IMR-90 (cell line): ENCODE data around the gene TMED3. TPM values are rescaled to one million over a fixed set of nuclear protein-coding genes. Genes with fewer than 3 reads are reported as not detected.

Source experiments
- ATAC-seq: fragments of 200-7000 bp; cut with Tn5 transposase; 2 replicates; pipeline ENCODE4 v1.9.1; 2020; ENCODE audit warnings: low read depth, mild to moderate bottlenecking, moderate library complexity
- BruUV-seq: library from RNA; stranded (reverse); fragments of 400-500 nt; replicated peaks from 2 replicates; lab custom pipeline; 2021; lab: Mats Ljungman, UMichigan
- CTCF ChIA-PET: fragments of 300-600 bp; formaldehyde crosslinking; extraction: SDS; loops from one replicate; lab custom pipeline; 2021; ENCODE audit warnings: antibody characterized with exemption; lab: Yijun Ruan, JAX
- POLR2A ChIA-PET: fragments of 300-600 bp; sonication (Branson Sonifier 250); formaldehyde crosslinking; loops from one replicate; lab custom pipeline; 2022; ENCODE audit warnings: antibody characterized with exemption; ENCODE audit not compliant: unreplicated experiment; lab: Charles Lee
- DNase-seq: peaks from one replicate; pipeline ENCODE4 v3.0.0; 2013
- H2AFZ ChIP-seq: replicated peaks from 2 replicates; pipeline ENCODE3; 2013; ENCODE audit warnings: low read length, mild to moderate bottlenecking; ENCODE audit not compliant: poor library complexity
- H2AK5ac ChIP-seq: 2 replicates; pipeline ENCODE4 v1.6.1; 2013; ENCODE audit warnings: low read depth, low read length, inconsistent platforms
- H2AK9ac ChIP-seq: replicated peaks from 2 replicates; pipeline ENCODE3; 2013; ENCODE audit warnings: mild to moderate bottlenecking, low read depth, low read length, moderate library complexity; ENCODE audit not compliant: poor library complexity
- H2BK120ac ChIP-seq: 2 replicates; pipeline ENCODE4 v1.6.1; 2013; ENCODE audit warnings: low read depth, low read length, inconsistent platforms
- H2BK15ac ChIP-seq: 3 replicates; pipeline ENCODE4 v1.6.1; 2013; ENCODE audit warnings: low read depth, low read length, inconsistent platforms
- H2BK20ac ChIP-seq: 2 replicates; pipeline ENCODE4 v1.6.1; 2013; ENCODE audit warnings: low read depth, mild to moderate bottlenecking, inconsistent platforms, low read length, moderate library complexity
- H2BK5ac ChIP-seq: 2 replicates; pipeline ENCODE4 v1.6.1; 2013; ENCODE audit warnings: mild to moderate bottlenecking, low read depth, low read length, inconsistent platforms; ENCODE audit not compliant: poor library complexity, severe bottlenecking
- H3K14ac ChIP-seq: replicated peaks from 2 replicates; pipeline ENCODE4 v1.6.1; 2013; ENCODE audit warnings: low read depth, low read length, inconsistent platforms
- H3K18ac ChIP-seq: 2 replicates; pipeline ENCODE4 v1.6.1; 2013; ENCODE audit warnings: low read depth, low read length, control low read depth
- H3K23ac ChIP-seq: 2 replicates; pipeline ENCODE4 v1.6.1; 2013; ENCODE audit warnings: low read depth, low read length, inconsistent platforms
- H3K27ac ChIP-seq: 2 replicates; pipeline ENCODE4 v1.5.1; 2013; ENCODE audit warnings: mild to moderate bottlenecking, control low read depth, low read length; ENCODE audit not compliant: insufficient read depth
- H3K27me3 ChIP-seq: 2 replicates; pipeline ENCODE4 v1.6.1; 2013; ENCODE audit warnings: low read length; ENCODE audit not compliant: control insufficient read depth, insufficient read depth
- H3K36me3 ChIP-seq: 2 replicates; pipeline ENCODE4 v1.6.1; 2013; ENCODE audit warnings: low read length, mixed read lengths; ENCODE audit not compliant: control insufficient read depth, insufficient read depth
- H3K4ac ChIP-seq: 2 replicates; pipeline ENCODE4 v1.6.1; 2013; ENCODE audit warnings: low read depth, low read length, inconsistent platforms
- H3K4me1 ChIP-seq: 2 replicates; pipeline ENCODE4 v1.6.1; 2013; ENCODE audit warnings: low read length, mixed read lengths; ENCODE audit not compliant: control insufficient read depth, insufficient read depth
- H3K4me2 ChIP-seq: 2 replicates; pipeline ENCODE4 v1.6.1; 2013; ENCODE audit warnings: low read depth, mild to moderate bottlenecking, control low read depth, low read length, moderate library complexity
- H3K4me3 ChIP-seq: 2 replicates; pipeline ENCODE4 v1.5.1; 2013; ENCODE audit warnings: low read depth, mild to moderate bottlenecking, control low read depth, low read length, moderate library complexity; ENCODE audit not compliant: insufficient read depth
- H3K56ac ChIP-seq: 2 replicates; pipeline ENCODE4 v1.6.1; 2013; ENCODE audit warnings: low read length, inconsistent platforms; ENCODE audit not compliant: insufficient read depth; ENCODE audit errors: extremely low read depth
- H3K79me1 ChIP-seq, 2 experiments: 2 replicates each; pipeline ENCODE4 v1.6.1; 2013; ENCODE audit warnings: low read length in 2 of 2, inconsistent platforms in 1 of 2, low read depth in 1 of 2
- H3K9ac ChIP-seq: 2 replicates; pipeline ENCODE4 v1.6.1; 2013; ENCODE audit warnings: low read depth, low read length, control low read depth
- H3K9me1 ChIP-seq: 2 replicates; pipeline ENCODE4 v1.6.1; 2013; ENCODE audit warnings: low read length, inconsistent platforms; ENCODE audit not compliant: insufficient read depth
- H3K9me3 ChIP-seq: 2 replicates; pipeline ENCODE4 v1.6.1; 2013; ENCODE audit warnings: low read length; ENCODE audit not compliant: control insufficient read depth, insufficient read depth
- H4K20me1 ChIP-seq: 2 replicates; pipeline ENCODE4 v1.6.1; 2013; ENCODE audit warnings: low read length, inconsistent platforms; ENCODE audit not compliant: insufficient read depth
- H4K5ac ChIP-seq: 2 replicates; pipeline ENCODE4 v1.6.1; 2013; ENCODE audit warnings: mild to moderate bottlenecking, low read depth, low read length, control low read depth
- H4K8ac ChIP-seq, 2 experiments: 2 replicates each; pipeline ENCODE4 v1.6.1; 2013; ENCODE audit warnings: low read depth in 2 of 2, low read length in 2 of 2, control low read depth in 1 of 2, inconsistent platforms in 1 of 2
- H4K91ac ChIP-seq: 2 replicates; pipeline ENCODE4 v1.6.1; 2013; ENCODE audit warnings: low read depth, low read length, inconsistent platforms; ENCODE audit not compliant: insufficient read depth
- BHLHE40 ChIP-seq: fragments of 150-350 bp; IDR thresholded peaks from 2 replicates; pipeline ENCODE4 v1.6.1; 2016; ENCODE audit warnings: mild to moderate bottlenecking, low read depth, low read length
- CEBPB ChIP-seq: IDR thresholded peaks from 2 replicates; pipeline ENCODE4 v1.6.1; 2012; ENCODE audit warnings: low read depth, low read length, improper control_type of control experiment
- CTCF ChIP-seq: conservative IDR thresholded peaks from 2 replicates; pipeline ENCODE4 v1.5.1; 2012; ENCODE audit warnings: mild to moderate bottlenecking, low read depth, low read length, improper control_type of control experiment
- ELK1 ChIP-seq: fragments of 150-350 bp; IDR thresholded peaks from 2 replicates; pipeline ENCODE4 v1.6.1; 2016; ENCODE audit warnings: low read depth, mild to moderate bottlenecking, low read length, moderate library complexity, borderline replicate concordance
- FOS ChIP-seq: fragments of 150-350 bp; IDR thresholded peaks from 2 replicates; pipeline ENCODE4 v1.6.1; 2016; ENCODE audit warnings: low read depth, low read length
- MAZ ChIP-seq: IDR thresholded peaks from 2 replicates; pipeline ENCODE4 v1.6.1; 2012; ENCODE audit warnings: low read depth, mild to moderate bottlenecking, low read length, improper control_type of control experiment, moderate library complexity, borderline replicate concordance
- MXI1 ChIP-seq: IDR thresholded peaks from 2 replicates; pipeline ENCODE4 v1.6.1; 2012; ENCODE audit warnings: low read depth, mild to moderate bottlenecking, low read length, moderate library complexity, borderline replicate concordance
- NFE2L2 ChIP-seq: fragments of 150-350 bp; IDR thresholded peaks from 2 replicates; pipeline ENCODE4 v1.6.1; 2016; ENCODE audit warnings: low read depth, mild to moderate bottlenecking, low read length
- POLR2A ChIP-seq: IDR thresholded peaks from 2 replicates; pipeline ENCODE4 v1.6.1; 2012; ENCODE audit warnings: mild to moderate bottlenecking, low read depth, low read length
- RAD21 ChIP-seq: IDR thresholded peaks from 2 replicates; pipeline ENCODE4 v1.6.1; 2012; ENCODE audit warnings: low read length, improper control_type of control experiment
- RCOR1 ChIP-seq: IDR thresholded peaks from 2 replicates; pipeline ENCODE4 v1.6.1; 2012; ENCODE audit warnings: mild to moderate bottlenecking, low read length, improper control_type of control experiment; ENCODE audit not compliant: insufficient replicate concordance
- RFX5 ChIP-seq: IDR thresholded peaks from 2 replicates; pipeline ENCODE4 v1.8.0; 2012; ENCODE audit warnings: low read depth, mild to moderate bottlenecking, low read length, moderate library complexity
- SMC3 ChIP-seq: fragments of 150-350 bp; IDR thresholded peaks from 2 replicates; pipeline ENCODE4 v1.6.1; 2016; ENCODE audit warnings: low read depth, mild to moderate bottlenecking, antibody characterized with exemption, low read length, moderate library complexity
- USF2 ChIP-seq: fragments of 150-350 bp; IDR thresholded peaks from 2 replicates; pipeline ENCODE4 v1.6.1; 2017; ENCODE audit warnings: mild to moderate bottlenecking, antibody characterized with exemption, low read length, low read depth
- WGBS, 2 experiments: methylation state at CpG; one replicate each; pipeline versions ENCODE4 v1.1.5 to v1.1.7; 2013; ENCODE audit warnings: missing lambda C conversion rate in 2 of 2; ENCODE audit not compliant: insufficient read length in 1 of 2; ENCODE audit errors: extremely low coverage in 2 of 2; 5-methylcytosine and 5-hydroxymethylcytosine counted together
- dilution Hi-C: fragments of 300-500 bp; cut with HindIII; formaldehyde crosslinking; loops from one replicate; pipeline ENCODE4 v1.14.3; 2018; ENCODE audit warnings: low sequenced_read_pairs; ENCODE audit not compliant: unreplicated experiment
- in situ Hi-C: fragments of 300-500 bp; cut with MboI; formaldehyde crosslinking; loops from 3 replicates; pipeline ENCODE4 v1.14.3; 2019; ENCODE audit warnings: low sequenced_read_pairs, inconsistent platforms, mixed read lengths
- intact Hi-C: fragments of 100-400 bp; cut with micrococcal nuclease; formaldehyde crosslinking; loops from 2 replicates; pipeline ENCODE4 v1.10.0; 2022
- polyA plus RNA-seq, 3 experiments: library from polyadenylated mRNA; depleted of rRNA; stranded (reverse); fragments of >200 nt; gene quantifications; 2 replicates each; pipeline ENCODE4 v1.2.3, GENCODE V29; 2012; ENCODE audit warnings: low replicate concordance in 1 of 3
- total RNA-seq: library from RNA; depleted of rRNA; stranded (reverse); fragments of >200 nt; gene quantifications from 2 replicates; pipeline ENCODE4 v1.2.3, GENCODE V29; 2012

The TMED3 gene
- total and polyA plus RNA-seq, 2 of the 4 experiments (the other 2 are of a cell fraction) = 170 to 237 TPM

DNA sequence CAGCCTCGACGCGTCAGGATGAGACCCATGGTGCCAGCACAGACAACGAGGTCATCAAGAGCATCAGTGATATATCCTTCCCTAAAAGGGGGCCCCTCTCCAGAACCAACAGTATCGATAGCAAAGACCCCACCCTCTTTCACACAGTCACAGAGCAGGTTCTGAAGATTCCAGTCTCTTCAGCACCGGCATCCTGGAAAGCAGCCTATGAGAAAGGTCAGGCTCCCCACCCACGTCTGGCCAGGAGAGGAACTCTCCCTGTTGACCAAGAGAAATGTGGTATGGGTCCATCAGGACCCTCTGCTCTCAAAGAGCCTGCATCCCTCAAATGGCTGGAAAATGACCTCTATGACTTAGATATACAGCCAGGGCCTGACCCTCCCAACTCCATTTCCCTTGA, 16.8 kb upstream of the TMED3 start:
- ATAC-seq (no peak), DNase-seq (no peak)
- Histone ChIP-seq H2BK20ac (no peak overlapping the region), H3K27me3 (peaks cover under 1% of the 10 kb centered on the region), H3K56ac (no peak overlapping the region), H3K9me1 (no peaks in the 10 kb centered on the region), H3K23ac (no peak overlapping the region), H3K18ac (no peak overlapping the region), H3K14ac (no peak overlapping the region), H2BK5ac (no peak overlapping the region), H2BK15ac (no peak overlapping the region), H2AK9ac (no peak overlapping the region), H2BK120ac (no peak overlapping the region), H3K79me1 (no peaks in the 10 kb centered on the region), H2AK5ac (no peak overlapping the region), H4K8ac (no peak overlapping the region), H3K27ac (no peak overlapping the region), H4K91ac (no peak overlapping the region), H3K9me3 (no peaks in the 10 kb centered on the region), H3K36me3 (no peaks in the 10 kb centered on the region), H3K4me1 (no peaks in the 10 kb centered on the region), H2AFZ (no peak overlapping the region), H4K20me1 (no peaks in the 10 kb centered on the region), H3K4me2 (no peak overlapping the region), H3K4ac (no peak overlapping the region), H4K5ac (no peak overlapping the region), H3K4me3 (no peak overlapping the region), H3K9ac (no peak overlapping the region)
- POLR2A ChIA-PET = no interaction called here
- WGBS, 2 experiments = no CpG with 5 or more reads among the region's 7 CpGs
- TF ChIP-seq FOS (no peak), RFX5 (no peak), ELK1 (no peak), BHLHE40 (no peak), MAZ (no peak), NFE2L2 (no peak), CTCF (no peak), CEBPB (no peak), USF2 (no peak), MXI1 (no peak), RCOR1 (no peak), RAD21 (no peak), POLR2A (no peak), SMC3 (no peak)
- in situ Hi-C loops = no loop called here
- intact Hi-C loops = no loop called here
- CTCF ChIA-PET = no interaction called here
- BruUV-seq = no TSS peak
- dilution Hi-C loops = no loop called here
